ENCODE measurements around the gene ZFP36L1. TPM values are rescaled to one million over a fixed set of nuclear protein-coding genes. Genes with fewer than 3 reads are reported as not detected.

The ZFP36L1 gene
- total and polyA plus RNA-seq, 10 of the 15 experiments (the other 5 are each of a cell fraction or from before 2014, with no cell fraction given): 22.0 to 184 (median 66.1) TPM

GRCh38 chr14:68822132-68822651 is 29.3 kb upstream of the ZFP36L1 start (continued):
- peak; percentile 66; the same call in 1 of the 2 replicates for TF ChIP-seq NKRF (conservative IDR thresholded peaks at IDR 0.05)
- no peak for TF ChIP-seq SMC3 (IDR thresholded peaks at IDR 0.05; ENCODE audit: borderline replicate concordance, low read length)
- TF ChIP-seq SMAD1 (IDR thresholded peaks at IDR 0.05; ENCODE audit: low read depth, partially characterized antibody): peak; percentile 66
- TF ChIP-seq STAT3 (IDR thresholded peaks at IDR 0.05; ENCODE audit: low read depth, low read length): no peak
- no peak for TF ChIP-seq RAD21 (IDR thresholded peaks at IDR 0.05; ENCODE audit: insufficient read depth, low read depth, low read length)
- peak; percentile 82; the same call in 1 of the 2 replicates for TF ChIP-seq POLR2AphosphoS2 (IDR thresholded peaks at IDR 0.05; ENCODE audit: low read depth, low read length)
- no peak for TF ChIP-seq WRNIP1 (IDR thresholded peaks at IDR 0.05; ENCODE audit: borderline replicate concordance, low read depth, low read length)
- TF ChIP-seq ZNF622 (IDR thresholded peaks at IDR 0.05): no peak
- no peak for TF ChIP-seq ZBTB33 (IDR thresholded peaks at IDR 0.05)
- no peak for TF ChIP-seq SIX5 (IDR thresholded peaks at IDR 0.05; ENCODE audit: low read depth, low read length, severe bottlenecking)
- TF ChIP-seq ESRRA (IDR thresholded peaks at IDR 0.05; ENCODE audit: low read length): no peak
- TF ChIP-seq ZNF274 (IDR thresholded peaks at IDR 0.05; ENCODE audit: insufficient read depth, insufficient read length): no peak
- no peak for TF ChIP-seq ZBTB4 (CRISPR knock-in tag; IDR thresholded peaks at IDR 0.05)
- no peak for TF ChIP-seq RUNX3 (IDR thresholded peaks at IDR 0.05; ENCODE audit: low read length)
- TF ChIP-seq ATF7 (IDR thresholded peaks at IDR 0.05; ENCODE audit: low read depth): peak; percentile 48
- TF ChIP-seq MYC (IDR thresholded peaks at IDR 0.05; ENCODE audit: insufficient read depth, insufficient read length, insufficient replicate concordance, low read length, severe bottlenecking): no peak
- peak; percentile 30 for TF ChIP-seq SKIL (IDR thresholded peaks at IDR 0.05; ENCODE audit: low read depth, poor library complexity, severe bottlenecking)

Data from GM12878 (cell line).